EH (cell line): ENCODE results near the gene CCT3.

ENCODE experiments used
- DNase-seq: peaks from one replicate; pipeline ENCODE4 v3.0.0-alpha.2; 2015; ENCODE audit warnings: low read depth

CCT3 gene

DNA sequence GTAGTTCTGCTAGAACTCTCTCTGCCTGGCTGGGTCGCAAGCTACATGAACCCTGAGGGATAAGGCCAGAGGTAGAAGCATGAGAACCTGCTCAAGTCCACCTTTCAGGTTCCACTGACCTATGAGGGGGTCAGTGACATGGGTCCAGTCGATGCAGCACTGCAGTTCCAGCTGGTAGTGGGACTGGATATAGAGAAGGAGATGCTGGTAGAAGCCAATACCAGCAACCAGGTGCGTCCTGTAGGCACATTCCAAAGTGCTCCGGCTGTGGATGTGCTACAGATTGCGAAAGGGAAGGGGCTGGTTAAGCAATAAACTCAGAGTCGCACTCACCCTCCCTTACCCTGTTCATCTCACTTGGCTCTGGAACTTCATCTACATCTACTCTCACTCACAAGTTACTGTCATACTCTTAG, 61.1 kb downstream of the CCT3 start:
- no peak for DNase-seq

DNA sequence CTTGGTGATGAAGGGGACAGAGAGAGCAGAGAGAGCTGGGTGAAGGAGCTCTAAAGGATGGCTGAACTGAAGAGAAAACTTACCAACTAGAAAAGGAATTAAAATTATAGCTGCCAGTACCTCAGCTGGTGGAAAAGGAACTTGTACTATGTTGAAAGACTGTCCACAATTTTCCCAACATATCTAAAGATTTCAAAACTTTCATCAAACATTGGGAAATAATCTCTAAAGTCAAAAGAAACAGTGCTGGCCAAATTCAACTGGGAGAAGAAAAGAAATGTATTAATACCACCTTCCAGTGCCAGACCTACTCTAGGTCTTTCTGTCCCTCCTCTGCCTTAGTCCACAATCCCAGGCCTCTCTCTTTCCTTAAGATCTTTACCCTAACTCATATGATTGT, 61.6 kb downstream of the CCT3 start:
- no peak for DNase-seq

DNA sequence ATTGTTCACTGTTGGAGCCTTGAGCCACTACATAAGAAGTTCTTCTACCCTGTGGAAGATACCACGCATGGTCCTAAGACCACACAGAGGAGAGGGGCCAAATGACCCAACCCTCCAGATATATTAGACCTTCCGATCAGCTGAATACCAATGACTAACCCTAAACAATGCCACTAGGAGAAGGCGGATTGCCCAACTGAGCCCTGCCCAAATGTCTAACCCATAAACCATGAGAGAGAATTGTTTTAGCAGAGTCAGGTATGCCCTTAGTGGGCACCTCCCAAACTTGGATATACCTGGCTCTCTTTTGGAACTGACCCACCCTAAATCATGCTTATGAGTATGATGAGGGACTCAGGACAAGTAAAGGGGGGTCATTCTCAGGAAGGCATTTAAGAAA, 67.8 kb downstream of the CCT3 start:
- DNase-seq: no peak

DNA sequence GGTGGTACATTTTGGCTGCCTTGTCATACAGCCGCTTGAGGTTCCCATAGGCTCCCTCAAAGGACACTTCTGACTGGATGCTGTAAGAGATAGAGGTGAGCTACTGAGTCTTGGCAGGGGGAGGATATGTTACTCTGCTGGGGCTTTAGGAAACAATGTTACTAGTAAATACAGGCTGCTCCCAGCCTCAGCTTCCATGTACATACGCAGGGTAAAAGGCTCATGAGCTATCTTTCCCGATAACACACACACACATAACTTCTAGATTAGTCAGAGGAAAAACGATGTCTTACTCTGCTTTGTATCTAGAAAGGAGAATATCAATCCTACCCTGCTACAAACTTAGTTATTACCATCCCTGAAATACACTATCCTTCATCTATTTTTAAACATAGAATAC, 69.8 kb downstream of the CCT3 start:
- peak; percentile 44 for DNase-seq

DNA sequence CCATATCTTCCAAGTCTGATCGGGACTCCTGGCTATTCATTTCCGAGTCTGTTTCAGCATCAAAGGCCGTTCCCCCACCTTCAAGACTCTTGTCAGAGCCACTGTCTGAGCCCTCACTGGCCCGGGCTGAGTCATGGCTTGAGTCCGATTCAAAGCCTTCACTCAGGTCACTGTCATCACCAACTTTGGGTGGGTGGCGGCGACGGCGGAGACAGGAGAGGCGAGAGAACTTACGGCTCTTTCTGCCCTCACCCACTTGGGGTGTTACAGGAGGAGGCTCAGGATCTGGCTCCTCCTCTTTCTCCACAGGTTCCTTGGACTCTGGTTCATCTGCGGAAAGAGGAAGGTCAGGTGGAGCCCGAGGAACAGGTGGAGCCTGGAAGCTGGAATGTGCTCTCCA, 72.0 kb downstream of the CCT3 start:
- no peak for DNase-seq

DNA sequence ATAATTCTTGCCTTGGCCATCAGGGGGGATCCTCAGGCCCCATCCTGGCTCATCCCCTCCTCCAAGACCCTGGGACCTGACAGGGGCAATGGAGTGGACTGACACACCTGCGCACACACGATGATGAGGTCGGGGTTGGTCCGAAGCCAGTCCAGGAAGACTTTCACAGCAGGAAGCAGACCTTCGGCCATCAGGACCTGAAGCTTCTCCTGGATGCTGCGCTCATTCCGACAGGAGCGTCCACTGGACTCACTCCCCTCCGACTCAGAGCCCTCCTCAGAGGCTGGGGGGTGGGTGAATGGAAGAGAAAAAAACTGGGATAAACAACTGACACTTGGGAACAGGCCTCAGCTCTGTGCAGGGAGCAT, 74.8 kb downstream of the CCT3 start:
- DNase-seq: no peak

DNA sequence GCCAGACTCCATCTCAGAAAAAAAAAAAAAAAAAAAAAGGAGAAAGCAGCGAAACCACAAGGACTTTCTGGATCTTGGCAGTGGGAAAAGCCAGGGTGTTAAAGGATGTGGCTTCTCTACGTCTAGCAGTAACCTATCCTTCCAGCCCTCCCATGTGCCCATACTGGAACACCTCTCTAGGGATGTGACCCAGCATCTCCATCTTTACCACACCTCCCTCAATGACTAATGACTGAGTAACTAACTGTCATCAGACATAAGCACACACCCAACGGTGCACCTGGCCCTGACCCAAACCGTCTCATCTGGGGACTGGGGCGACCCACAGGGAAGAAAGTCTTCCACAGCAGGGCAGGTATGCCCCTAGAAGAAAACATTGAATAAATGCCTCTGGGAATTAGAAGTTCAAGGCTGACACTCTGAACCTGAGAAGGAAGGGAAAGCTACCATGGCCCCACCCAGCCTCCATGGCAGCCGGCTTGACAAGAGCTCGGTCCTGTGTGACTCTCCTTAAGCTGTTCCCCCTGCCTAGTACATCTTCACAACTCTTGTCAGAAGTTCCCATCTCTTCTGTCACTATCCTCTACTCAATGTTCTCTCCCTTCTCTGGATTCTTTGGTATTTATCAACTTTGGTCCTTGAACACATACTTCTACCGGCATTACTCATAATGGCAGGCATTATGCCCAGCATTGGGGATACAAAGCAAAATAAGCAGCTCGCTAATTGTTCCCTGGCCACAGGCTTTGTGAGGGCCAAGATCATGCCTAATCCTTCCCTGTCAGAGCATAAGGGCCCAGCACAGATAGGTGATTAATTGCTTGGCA, 75.4 kb downstream of the CCT3 start:
- peak; percentile 93 for DNase-seq

DNA sequence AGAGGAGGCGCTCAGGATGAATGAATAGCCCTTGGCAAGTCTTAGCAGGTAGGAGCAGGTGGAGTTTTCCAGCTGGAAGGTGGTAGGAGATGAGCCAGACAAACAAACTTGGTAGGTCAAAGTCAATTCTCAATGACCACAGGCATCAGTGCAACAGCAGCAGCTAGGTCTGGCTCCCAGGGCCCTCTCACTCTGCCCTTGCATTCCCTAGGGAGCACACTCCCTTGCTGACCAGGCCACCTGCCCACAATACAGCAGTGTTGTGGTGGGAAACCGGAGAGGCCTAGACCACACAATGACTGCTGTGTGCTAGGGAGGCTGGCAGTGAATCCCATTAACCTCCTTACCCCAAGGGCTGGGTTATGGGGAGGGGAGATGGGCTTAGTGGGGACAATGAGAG, 77.2 kb downstream of the CCT3 start:
- DNase-seq: no peak

DNA sequence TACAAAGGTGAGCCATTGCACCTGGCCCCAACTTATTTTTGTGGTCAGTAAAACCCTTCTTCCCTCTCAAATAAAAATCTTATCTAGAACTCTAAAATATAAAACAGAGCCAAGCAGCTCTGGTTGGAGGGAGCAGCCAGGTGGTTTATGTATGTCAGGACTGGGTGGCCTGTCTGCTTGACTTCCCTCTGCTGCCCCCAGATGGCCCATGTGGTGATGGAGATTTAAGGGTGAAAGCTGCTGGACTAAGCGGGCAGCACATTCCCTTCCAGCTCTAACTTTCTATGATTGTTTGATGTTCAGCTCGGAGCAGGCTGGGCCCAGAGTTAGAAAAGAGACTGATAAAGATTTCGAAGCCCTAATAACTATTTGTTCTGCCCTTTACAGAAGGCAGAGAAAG, 78.3 kb downstream of the CCT3 start:
- no peak for DNase-seq
